K562 (cell line): Measurements from ENCODE around the gene PRCP. TPM values are rescaled to one million over a fixed set of nuclear protein-coding genes. Genes with fewer than 3 reads are reported as not detected.

Source experiments
- ATAC-seq: fragments of 200-7000 bp; cut with Tn5 transposase; 3 replicates; pipeline ENCODE4 v1.9.1; 2020; ENCODE audit warnings: moderate library complexity
- BruUV-seq: library from RNA; stranded (reverse); fragments of 400-500 nt; replicated peaks from 2 replicates; lab custom pipeline; 2021; lab: Mats Ljungman, UMichigan
- CTCF ChIA-PET: fragments of 300-600 bp; formaldehyde crosslinking; extraction: SDS; loops from one replicate; lab custom pipeline; 2021; ENCODE audit warnings: low intra/inter-chr PET ratio; lab: Yijun Ruan, JAX
- POLR2A ChIA-PET: fragments of 300-600, 350-650 bp; sonication (Branson Sonifier 250); formaldehyde crosslinking; extraction: SDS; loops from one replicate; lab custom pipeline; 2021; ENCODE audit warnings: antibody characterized with exemption, inconsistent platforms; lab: Yijun Ruan, JAX
- DNase-seq, 4 experiments: peaks; one replicate each; pipeline versions ENCODE4 v3.0.0 to v3.0.0-alpha.2; 2011 to 2018; ENCODE audit warnings: low spot score in 3 of 4, mixed read lengths in 3 of 4; ENCODE audit errors: extremely low read depth in 1 of 4
- FAIRE-seq: peaks from 2 replicates; lab custom pipeline; 2011; peaks lifted over from hg19 to GRCh38; lab: Jason Lieb, UNC
- H2AFZ ChIP-seq: 2 replicates; pipeline ENCODE4 v1.6.0; 2011; ENCODE audit warnings: low read depth, low read length, control low read depth, inconsistent platforms
- H3K27ac ChIP-seq: fragments of 200-600 bp; 3 replicates; pipeline ENCODE4 v1.8.0; 2011; ENCODE audit warnings: low read depth, mild to moderate bottlenecking, control low read depth, inconsistent platforms, low read length, moderate library complexity, mixed read lengths; ENCODE audit errors: extremely low read depth
- H3K27me3 ChIP-seq, 2 experiments: fragments of 300-600 bp in 1 of 2; 2 replicates in 1 of 2; 3 replicates in 1 of 2; pipeline versions ENCODE4 v1.6.0 to v1.8.0; 2011; ENCODE audit warnings: inconsistent platforms in 2 of 2, low read length in 2 of 2, mild to moderate bottlenecking in 1 of 2, mixed read lengths in 1 of 2, moderate library complexity in 1 of 2; ENCODE audit not compliant: control insufficient read depth in 2 of 2, insufficient read depth in 2 of 2
- H3K36me3 ChIP-seq: fragments of 300-600 bp; 3 replicates; pipeline ENCODE4 v1.8.0; 2011; ENCODE audit warnings: mild to moderate bottlenecking, low read length, inconsistent platforms; ENCODE audit not compliant: control insufficient read depth, insufficient read depth
- H3K4me1 ChIP-seq, 2 experiments: fragments of 200-600 bp in 1 of 2; replicated peaks in 1 of 2; 2 replicates in 1 of 2; 3 replicates in 1 of 2; pipeline versions ENCODE4 v1.5.1 to v1.8.0; 2011; ENCODE audit warnings: inconsistent platforms in 2 of 2, low read length in 2 of 2, mild to moderate bottlenecking in 1 of 2, mixed read lengths in 1 of 2, moderate library complexity in 1 of 2; ENCODE audit not compliant: control insufficient read depth in 2 of 2, insufficient read depth in 2 of 2
- H3K4me2 ChIP-seq: 2 replicates; pipeline ENCODE4 v1.6.1; 2011; ENCODE audit warnings: low read length, control low read depth, inconsistent platforms, mixed read lengths; ENCODE audit not compliant: insufficient read depth
- H3K4me3 ChIP-seq: fragments of 200-600 bp; sonication (generic), shearing (Covaris generic); 2 replicates; pipeline ENCODE4 v1.5.1; 2016; ENCODE audit warnings: control low read depth, inconsistent platforms
- H3K79me2 ChIP-seq: fragments of 200-600 bp; 3 replicates; pipeline ENCODE4 v1.8.0; 2011; ENCODE audit warnings: low read length, inconsistent platforms; ENCODE audit not compliant: control insufficient read depth, insufficient read depth
- H3K9ac ChIP-seq, 2 experiments: 2 replicates each; pipeline versions ENCODE4 v1.6.0 to v1.6.1; 2011; ENCODE audit warnings: low read depth in 2 of 2, low read length in 2 of 2, control low read depth in 1 of 2, inconsistent platforms in 1 of 2, mild to moderate bottlenecking in 1 of 2, mixed read lengths in 1 of 2; ENCODE audit not compliant: insufficient read depth in 1 of 2
- H3K9me1 ChIP-seq: one replicate; pipeline ENCODE4 v1.6.0; 2011; ENCODE audit warnings: inconsistent platforms, mild to moderate bottlenecking, low read length, moderate library complexity; ENCODE audit not compliant: control insufficient read depth, insufficient read depth
- H3K9me3 ChIP-seq: replicated peaks from 2 replicates; pipeline ENCODE4 v1.5.1; 2011; ENCODE audit warnings: low read depth, low read length, inconsistent platforms; ENCODE audit not compliant: control insufficient read depth, insufficient read depth
- H4K20me1 ChIP-seq: replicated peaks from 2 replicates; pipeline ENCODE4 v1.6.1; 2011; ENCODE audit warnings: low read length, inconsistent platforms, mixed read lengths; ENCODE audit not compliant: control insufficient read depth, insufficient read depth
- NFE2 ChIP-seq: IDR thresholded peaks from 2 replicates; pipeline ENCODE4 v1.6.1; 2014; ENCODE audit warnings: antibody characterized with exemption, low read depth
- WGBS: fragments of 100-300 bp; shearing (Covaris generic); methylation state at CpG from one replicate; pipeline ENCODE4 v1.1.6; 2016; ENCODE audit warnings: low coverage, mixed read lengths; ENCODE audit not compliant: insufficient coverage; ENCODE audit errors: missing lambda C conversion rate; 5-methylcytosine and 5-hydroxymethylcytosine counted together
- in situ Hi-C: fragments of 300-500 bp; cut with MboI; formaldehyde crosslinking; loops from 4 replicates; pipeline ENCODE4 v1.15.0; 2018; ENCODE audit warnings: inconsistent platforms, mixed read lengths
- intact Hi-C: fragments of 100-400 bp; cut with micrococcal nuclease; formaldehyde crosslinking; loops from 2 replicates; pipeline ENCODE4 v1.14.2; 2022
- polyA plus RNA-seq, 8 experiments: library from polyadenylated mRNA; depleted of rRNA in 4 of 8; stranded (reverse) in 5 of 8; unstranded in 3 of 8; fragments of >200 nt; fragmentation: Nextera tagmentation in 2 of 8; fragmentation: Illumina TruSeq in 1 of 8; extraction: Ambion mirVana in 2 of 8; extraction: Trizol in 1 of 8; gene quantifications; 2 replicates each; pipeline versions ENCODE4 v1.2.1 to v1.2.3, GENCODE V29; 2011 to 2014; ENCODE audit warnings: inconsistent platforms in 1 of 8, missing spikeins in 1 of 8
- total RNA-seq, 7 experiments: library from RNA; depleted of rRNA in 6 of 7; stranded (reverse); fragments of >200 nt in 6 of 7; fragmentation: Illumina TruSeq in 2 of 7; extraction: Trizol in 2 of 7; gene quantifications; 2 replicates each; pipeline versions ENCODE4 v1.2.1 to v1.2.3, GENCODE V29; 2011 to 2021; ENCODE audit warnings: low replicate concordance in 1 of 7
- TF ChIP-seq, protein P1 (sequence below), 3 experiments: IDR thresholded peaks in 2 of 3; conservative IDR thresholded peaks in 1 of 3; 2 replicates each; pipeline ENCODE4 v1.5.1; 2011 to 2012; ENCODE audit warnings: low read length in 3 of 3, mild to moderate bottlenecking in 3 of 3, control low read depth in 2 of 3, improper control_type of control experiment in 1 of 3, inconsistent platforms in 1 of 3, low read depth in 1 of 3, mixed read lengths in 1 of 3, moderate library complexity in 1 of 3; ENCODE audit not compliant: insufficient read depth in 2 of 3

Gene PRCP
- total and polyA plus RNA-seq, 9 of the 15 experiments (the other 6 are each of a cell fraction or from before 2014, with no cell fraction given) = 9.5 to 43.1 (median 23.2) TPM

DNA sequence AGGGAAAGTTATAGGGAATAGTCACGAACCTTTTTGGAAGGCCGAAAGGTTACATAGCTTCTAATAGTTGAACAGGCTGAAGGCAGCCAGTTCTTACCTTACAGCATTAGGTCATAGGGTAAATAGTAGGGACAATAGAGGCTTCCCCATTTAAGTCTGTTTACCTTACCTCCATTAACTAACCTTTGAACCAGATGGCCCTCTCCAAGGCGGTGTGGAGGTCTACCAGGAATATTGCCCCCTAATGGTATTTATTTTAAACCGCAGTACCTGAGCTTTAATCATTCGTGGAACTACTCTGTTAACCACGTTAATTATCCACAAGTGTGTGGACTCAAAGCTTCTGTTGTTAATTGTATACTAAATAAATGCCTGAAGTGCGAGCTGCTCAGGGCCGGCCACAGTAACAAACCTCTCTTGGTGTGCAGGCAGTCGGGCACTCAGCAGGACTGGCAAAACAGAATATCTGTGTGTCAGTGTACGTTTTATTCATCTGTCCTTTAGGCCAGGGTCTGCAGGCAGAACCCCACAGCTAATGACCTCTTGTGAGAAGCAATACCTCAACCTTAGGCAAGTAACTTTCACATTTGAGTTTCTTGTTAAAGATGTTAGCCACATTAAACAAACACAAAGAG lies 81.7 kb downstream of the PRCP start:
- DNase-seq = no peak
- TF ChIP-seq, protein P1, sequence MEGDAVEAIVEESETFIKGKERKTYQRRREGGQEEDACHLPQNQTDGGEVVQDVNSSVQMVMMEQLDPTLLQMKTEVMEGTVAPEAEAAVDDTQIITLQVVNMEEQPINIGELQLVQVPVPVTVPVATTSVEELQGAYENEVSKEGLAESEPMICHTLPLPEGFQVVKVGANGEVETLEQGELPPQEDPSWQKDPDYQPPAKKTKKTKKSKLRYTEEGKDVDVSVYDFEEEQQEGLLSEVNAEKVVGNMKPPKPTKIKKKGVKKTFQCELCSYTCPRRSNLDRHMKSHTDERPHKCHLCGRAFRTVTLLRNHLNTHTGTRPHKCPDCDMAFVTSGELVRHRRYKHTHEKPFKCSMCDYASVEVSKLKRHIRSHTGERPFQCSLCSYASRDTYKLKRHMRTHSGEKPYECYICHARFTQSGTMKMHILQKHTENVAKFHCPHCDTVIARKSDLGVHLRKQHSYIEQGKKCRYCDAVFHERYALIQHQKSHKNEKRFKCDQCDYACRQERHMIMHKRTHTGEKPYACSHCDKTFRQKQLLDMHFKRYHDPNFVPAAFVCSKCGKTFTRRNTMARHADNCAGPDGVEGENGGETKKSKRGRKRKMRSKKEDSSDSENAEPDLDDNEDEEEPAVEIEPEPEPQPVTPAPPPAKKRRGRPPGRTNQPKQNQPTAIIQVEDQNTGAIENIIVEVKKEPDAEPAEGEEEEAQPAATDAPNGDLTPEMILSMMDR (IDR thresholded peaks at IDR 0.05 in 2 of 3, conservative IDR thresholded peaks at IDR 0.05 in 1 of 3; ENCODE audit: insufficient read depth in 2 of 3, low read depth in 1 of 3, low read length in 3 of 3) = peak; percentile 4 to 29 (median 12); a peak in 1 of 6 replicates
- TF ChIP-seq NFE2 = no peak
- Histone ChIP-seq H2AFZ (no peak overlapping the region), H3K27ac (no peak overlapping the region), H3K9me3 (no peaks in the 10 kb centered on the region), H3K9me1 (no peaks in the 10 kb centered on the region), H3K27me3 (no peaks in the 10 kb centered on the region; a peak in 1 of 5 replicates), H3K4me1 (no peaks in the 10 kb centered on the region), H3K79me2 (no peaks in the 10 kb centered on the region), H3K36me3 (no peaks in the 10 kb centered on the region), H3K9ac (no peak overlapping the region), H4K20me1 (no peaks in the 10 kb centered on the region), H3K4me2 (no peak overlapping the region), H3K4me3 (no peak overlapping the region)
- CTCF ChIA-PET = no interaction called here
- no TSS peak for BruUV-seq
- FAIRE-seq = no peak
- 53% methylated on average over 10 of the region's 10 CpGs for WGBS
- intact Hi-C loops = no loop called here
- peak; percentile 51 for ATAC-seq
- POLR2A ChIA-PET = interaction anchor here (1.0 kb wide), 1 partner anchor 13 kb away, joined by 4 read pairs; no protein-coding TSS in a partner anchor
- in situ Hi-C loops = no loop called here
